SKM-1 (cell line): ENCODE results near the gene FKBP1B.
"Not testable (repeated sequence)": the region's sequence is repeated elsewhere in the genome, so short reads cannot be mapped to it uniquely, and the experiment has no call there.

Experiments
- DNase-seq: peaks from one replicate; lab custom pipeline; 2025; ENCODE audit not compliant: unreplicated experiment; lab: John Stamatoyannopoulos, UW

Gene FKBP1B

DNA sequence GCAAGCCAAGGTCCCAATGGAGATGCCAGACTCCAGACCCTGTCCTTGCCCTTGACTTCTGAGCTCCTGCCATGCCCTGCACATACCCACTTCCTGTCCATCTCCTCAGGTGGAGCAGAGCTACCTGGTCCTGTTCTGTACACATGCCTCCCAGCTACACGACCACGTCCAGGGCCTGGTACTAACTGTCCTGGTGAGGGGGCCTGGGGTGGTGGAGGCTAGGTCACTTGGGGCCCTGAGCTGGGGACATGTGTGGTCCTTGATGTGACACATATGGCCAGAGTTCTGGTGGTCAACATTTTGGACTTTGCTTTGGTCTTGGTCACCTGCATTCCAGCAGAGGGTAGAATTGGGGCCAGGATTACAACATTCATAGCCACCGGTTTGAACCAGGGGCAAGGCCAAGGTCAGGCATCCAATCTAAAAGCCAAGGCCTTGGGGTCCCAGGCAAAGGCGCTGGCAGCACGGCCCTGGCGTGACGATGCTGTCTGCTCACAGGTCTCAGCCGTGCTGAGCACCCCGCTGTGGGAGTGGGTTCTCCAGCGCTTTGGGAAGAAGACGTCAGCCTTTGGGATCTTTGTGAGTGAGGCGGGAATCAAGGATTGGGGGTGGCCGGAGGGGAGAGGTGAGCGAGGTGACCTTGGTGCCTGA, 27.1 kb upstream of the FKBP1B start:
- no peak for DNase-seq

DNA sequence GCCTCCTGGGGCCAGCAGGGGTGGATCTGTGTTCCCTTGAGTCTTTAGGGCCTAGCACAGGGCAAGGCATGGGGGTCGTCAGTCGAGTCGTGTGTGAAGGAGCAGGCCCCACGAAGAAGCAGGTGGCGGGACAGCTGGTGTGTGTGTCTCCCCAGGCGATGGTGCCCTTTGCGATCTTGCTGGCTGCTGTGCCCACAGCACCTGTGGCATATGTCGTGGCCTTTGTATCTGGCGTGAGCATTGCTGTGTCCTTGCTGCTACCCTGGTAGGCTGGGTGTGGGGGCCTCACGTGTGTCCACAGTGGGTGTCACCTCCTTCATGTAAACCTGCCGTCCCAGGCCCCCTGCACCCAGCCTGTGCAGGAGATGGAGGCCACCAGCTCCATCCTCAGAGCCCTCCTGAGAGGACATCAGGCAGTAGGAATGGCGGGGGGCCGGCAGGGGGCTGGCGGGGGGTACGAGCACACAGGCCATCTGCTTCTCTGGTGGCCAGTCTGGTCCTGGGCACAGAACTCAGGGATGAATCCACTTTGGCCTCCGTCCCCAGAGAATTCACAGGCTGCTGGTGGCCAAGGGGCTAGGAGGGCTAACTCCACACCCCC, 26.5 kb upstream of the FKBP1B start:
- DNase-seq: no peak

DNA sequence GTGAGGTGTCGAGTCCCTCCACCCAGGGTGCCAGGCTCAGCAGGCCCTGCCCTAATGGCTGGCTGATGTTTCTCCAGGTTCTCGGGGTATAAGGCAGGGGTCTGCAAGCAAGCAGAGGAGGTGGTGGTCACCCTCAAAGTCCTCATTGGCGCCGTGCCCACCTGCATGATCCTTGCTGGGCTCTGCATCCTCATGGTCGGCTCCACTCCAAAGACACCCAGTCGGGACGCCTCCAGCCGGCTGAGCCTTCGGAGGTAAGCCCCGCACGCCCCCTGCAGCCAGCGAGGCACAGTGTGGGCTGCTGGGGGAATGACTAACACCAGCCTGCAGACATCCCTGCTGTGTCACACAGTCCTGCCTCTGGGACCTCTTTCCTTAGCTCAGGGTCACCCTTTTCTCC, 25.5 kb upstream of the FKBP1B start:
- DNase-seq: no peak

DNA sequence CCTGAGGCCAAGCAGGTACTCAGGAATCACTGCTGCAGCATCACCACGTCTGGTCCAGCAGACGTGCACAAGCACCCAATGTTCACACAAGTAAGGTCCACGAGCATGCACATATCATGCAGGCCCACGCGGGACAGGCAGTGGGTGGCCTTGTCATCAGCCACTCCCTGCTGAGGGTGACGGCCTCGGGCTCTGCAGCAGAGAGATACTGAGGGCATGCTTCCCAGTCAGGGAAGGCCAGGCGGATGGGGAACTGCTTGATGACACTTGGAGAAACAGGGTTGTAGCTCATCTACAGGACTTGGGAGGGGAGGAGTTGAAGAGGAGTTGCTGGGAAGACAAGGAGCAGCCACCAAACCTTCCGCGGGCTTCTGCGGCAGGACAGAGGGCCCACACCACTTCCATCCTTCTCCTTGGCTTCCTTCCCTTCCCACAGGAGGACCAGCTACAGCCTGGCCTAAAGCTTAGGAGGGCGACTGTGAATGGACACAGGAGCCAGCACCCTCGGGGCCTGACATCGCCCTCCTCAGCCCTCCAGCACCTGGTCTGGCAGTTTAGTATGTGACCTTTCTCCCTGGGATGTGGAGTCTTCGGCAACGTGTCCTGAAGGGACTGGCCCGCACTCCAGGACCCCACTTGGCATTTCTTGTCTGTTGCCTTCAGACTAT, 24.4 kb upstream of the FKBP1B start:
- no peak for DNase-seq

DNA sequence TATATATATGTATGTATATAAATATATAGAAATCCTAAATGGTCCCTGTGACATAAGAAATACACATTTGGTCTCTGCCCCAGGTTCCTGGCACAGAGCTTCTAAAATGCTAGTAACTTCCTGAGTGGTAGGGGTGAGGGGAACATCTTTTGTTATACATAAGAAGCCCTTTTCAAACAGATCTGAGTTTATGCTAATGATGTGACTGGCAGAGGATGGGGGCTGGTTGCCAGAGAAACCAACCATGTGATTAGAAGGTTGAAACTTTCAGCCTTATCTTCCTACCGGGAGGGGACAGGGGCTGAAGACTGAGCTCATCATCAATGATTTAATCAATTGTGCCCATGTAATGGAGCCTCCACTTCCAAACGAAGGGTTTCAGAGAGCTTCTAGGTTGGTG, 23.3 kb upstream of the FKBP1B start:
- no peak for DNase-seq

DNA sequence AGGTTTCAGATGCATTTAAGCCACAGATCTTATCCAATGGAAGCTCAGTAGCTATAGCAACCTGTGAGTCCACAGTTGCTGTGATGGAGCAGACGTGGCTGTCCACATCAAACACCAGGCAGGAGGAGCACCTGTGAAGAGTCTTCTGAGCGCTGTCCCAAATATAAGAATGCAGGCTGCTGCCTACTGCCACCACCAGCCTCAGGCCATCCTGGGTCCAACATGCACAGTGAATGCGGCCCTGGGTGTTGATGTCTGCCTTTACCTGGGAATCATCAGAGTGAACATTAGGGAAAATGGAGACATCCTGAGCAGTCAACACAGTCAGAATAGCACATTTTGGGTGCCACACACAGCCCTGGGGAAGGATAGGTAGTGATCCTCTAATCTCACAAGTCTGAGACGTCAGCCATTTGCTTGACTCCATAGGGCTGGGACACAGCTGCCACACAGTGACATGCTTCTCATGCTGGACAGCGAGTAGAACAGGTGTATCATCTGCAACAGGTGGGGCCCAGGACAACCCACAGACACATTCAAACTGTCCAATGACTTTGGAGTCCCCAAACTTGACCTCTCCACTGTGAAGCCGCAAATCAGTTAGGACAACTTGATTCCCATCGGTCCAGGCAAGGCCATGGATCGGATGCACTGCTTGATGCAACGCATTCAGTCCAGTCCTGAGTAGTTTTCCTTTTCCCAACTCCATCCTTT, 10.6 kb upstream of the FKBP1B start:
- DNase-seq: no peak

DNA sequence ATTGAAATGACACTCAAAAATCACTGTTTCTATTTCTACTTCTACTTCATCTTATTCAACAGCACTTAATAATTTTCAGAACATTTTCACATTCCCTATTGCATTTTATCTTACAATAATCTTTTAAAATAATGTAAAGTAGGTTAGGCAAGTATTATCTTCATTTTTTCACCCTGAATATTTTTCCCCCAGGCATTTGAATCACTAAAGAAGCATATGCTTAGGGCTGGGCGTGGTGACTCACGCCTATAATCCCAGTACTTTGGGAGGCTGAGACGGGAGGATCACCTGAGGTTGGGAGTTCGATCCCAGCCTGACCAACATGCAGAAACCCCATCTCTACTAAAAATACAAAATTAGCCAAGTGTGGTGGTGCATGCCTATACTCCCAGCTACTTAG, 9.0 kb upstream of the FKBP1B start:
- DNase-seq: no peak

DNA sequence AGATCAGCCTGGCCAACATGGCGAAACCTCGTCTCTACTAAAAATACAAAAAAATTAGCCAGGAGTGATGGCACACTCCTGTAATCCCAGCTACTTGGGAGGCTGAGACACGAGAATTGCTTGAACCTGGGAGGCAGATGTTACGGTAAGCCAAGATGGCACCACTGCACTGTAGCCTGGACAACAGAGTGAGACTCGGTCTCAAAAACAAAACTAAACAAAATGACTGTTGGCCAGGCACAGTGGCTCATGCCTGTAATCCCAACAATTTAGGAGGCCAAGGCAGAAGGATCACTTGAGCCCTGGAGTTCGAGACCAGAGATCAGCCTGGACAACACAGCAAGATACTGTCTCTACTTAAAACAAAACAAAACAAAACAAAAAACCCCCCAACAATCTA, 6.4 kb upstream of the FKBP1B start:
- not testable (repeated sequence) for DNase-seq

DNA sequence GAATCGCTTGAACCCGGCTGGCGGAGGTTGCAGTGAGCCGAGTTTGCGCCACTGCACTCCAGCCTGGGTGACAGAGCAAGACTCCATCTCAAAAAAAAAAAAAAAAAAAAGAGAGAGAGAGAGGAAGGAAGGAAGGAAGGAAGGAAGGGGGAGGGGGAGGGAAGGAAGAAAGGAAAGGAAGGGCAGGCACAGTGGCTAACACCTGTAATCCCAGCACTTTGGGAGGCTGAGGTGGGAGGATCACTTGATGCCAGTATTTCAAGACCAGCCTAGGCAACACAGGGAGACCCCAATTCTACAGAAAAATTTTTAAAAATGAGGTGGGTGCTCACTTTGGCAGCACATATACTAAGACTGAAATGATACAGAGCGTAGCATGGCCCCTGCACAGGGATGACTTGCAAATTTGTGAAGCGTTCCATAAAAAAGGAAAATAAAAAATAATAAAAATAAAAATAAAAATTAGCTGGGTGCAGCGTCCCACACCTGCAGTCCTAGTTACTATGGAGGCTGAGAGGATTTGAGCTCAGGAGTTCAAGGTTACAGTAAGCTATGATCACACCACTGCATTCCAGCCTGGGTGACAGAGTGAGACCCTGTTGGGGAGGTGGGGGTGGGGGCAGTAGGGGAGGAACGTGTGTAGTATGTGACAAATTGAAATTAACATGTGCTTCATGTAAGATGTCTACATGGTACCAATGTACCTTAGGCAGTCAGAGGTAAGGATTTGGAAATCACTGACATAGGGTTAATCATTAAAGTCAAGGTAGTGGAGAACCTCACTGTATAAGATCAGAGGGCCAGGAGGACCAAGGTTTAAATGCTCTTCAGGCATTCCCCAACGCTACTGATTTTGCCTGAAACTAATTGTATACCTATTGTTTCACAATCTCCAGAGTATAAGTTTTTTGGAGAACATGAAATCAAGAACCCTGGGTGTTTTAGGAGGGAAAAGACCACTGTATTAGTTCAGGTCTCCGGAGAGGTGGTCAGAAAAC, 3.7 kb upstream of the FKBP1B start:
- DNase-seq: no peak

DNA sequence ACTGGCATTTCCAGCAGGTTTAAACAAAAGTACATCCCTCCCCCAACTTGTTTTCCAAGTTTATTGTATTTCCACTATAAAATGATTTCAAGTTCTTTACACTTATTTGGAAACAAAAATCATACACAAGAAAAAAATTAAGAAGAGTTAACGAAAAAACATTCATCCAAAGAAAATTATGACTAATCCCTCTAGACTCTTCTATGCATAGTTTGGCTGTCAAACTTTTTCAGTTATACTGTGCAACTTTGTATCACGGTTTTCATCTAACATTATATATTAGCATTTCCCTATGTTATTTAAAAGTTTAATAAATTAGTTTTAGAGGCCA, 3.0 kb upstream of the FKBP1B start:
- DNase-seq: no peak

DNA sequence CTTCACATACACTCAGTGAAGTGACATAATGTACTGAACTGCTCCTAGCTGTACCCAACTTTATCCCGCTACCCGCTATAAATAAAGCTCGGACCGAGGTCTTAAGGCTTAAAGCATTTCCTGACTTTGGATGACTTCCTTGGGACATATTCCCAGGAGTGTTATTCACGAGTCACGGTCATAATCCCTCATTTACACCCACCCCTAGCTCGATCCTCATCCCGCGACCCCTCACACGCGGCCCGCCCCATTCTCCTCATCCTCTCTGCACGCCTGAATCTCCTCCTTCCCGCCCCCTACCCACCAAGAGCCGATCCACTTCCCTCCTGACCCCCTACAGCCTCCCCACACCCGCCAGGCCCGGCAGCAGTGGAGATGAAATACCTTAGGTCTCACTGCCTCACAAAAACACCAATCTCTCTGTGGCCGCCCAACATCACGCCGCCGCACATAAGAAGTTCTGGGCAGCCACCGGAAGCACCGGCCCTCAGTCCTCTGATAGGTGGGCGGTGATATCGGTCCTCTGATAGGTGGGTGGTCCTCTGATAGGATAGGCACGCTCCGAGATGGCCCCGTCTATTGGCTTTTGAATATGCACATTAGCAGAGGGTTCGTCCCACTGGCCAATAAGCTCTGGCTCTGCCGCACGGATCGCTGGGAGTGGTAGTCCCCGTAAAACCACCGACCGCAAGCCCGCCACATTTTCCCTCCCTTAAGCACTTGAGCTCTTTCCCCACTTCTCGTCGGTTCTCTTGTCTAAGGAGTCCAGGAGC, 2.4 kb upstream of the FKBP1B start, which contains the start of gene WDCP:
TSS of gene WDCP (minus strand) at position 462 of the 773 bp plus-strand sequence. CDS start 7,897 bp downstream, outside the sequence.
- DNase-seq: peak; percentile 97

DNA sequence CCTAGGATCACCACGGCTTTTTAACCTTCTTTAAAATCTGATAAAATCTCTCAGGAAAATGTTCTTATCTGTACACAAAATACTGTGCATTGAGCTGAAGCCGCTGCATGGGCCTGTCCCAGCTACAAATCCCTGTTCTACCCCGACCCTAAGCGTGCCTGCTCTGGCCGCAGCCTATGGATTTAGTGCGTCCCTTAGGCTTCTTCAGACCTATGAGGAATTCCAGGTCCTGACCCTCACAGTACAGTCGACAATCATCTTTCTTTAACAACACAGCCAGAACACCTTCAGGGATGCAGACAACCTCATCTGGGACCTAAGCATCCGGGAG, 1.9 kb upstream of the FKBP1B start:
- DNase-seq: no peak

DNA sequence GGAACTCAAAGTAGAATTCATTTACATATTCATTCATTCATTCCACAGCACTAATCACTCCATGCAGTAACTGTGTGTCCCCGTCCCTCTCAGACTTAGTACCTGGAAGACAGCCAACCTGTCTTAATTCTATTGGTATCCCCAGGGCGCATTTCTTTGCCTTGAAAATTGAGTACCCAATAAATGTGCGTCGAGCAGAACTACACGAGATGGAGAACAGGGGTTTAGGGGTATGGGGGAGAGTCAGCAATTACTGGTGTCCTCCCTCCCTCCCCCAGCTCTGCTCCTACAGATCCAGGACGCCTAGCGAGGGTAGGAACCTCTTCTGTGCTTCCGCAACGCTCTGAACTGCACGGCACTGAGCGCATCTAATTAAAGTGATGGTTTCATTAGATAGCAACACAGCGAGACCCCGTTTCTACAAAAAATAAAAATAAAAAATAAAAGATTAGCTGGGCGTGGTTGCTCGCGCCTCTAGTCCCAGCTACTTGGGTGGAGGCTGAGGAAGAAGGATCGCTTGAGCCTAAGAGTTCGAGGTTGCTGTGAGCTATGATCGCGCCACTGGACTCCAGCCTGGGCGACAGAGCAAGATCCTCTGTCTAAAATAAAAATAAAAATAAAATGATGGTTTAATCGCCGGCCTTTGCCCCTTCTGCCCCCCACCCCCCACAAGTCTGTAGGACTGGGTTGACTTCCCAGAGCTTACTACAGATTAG, 614 bp upstream of the FKBP1B start:
- DNase-seq: no peak

DNA sequence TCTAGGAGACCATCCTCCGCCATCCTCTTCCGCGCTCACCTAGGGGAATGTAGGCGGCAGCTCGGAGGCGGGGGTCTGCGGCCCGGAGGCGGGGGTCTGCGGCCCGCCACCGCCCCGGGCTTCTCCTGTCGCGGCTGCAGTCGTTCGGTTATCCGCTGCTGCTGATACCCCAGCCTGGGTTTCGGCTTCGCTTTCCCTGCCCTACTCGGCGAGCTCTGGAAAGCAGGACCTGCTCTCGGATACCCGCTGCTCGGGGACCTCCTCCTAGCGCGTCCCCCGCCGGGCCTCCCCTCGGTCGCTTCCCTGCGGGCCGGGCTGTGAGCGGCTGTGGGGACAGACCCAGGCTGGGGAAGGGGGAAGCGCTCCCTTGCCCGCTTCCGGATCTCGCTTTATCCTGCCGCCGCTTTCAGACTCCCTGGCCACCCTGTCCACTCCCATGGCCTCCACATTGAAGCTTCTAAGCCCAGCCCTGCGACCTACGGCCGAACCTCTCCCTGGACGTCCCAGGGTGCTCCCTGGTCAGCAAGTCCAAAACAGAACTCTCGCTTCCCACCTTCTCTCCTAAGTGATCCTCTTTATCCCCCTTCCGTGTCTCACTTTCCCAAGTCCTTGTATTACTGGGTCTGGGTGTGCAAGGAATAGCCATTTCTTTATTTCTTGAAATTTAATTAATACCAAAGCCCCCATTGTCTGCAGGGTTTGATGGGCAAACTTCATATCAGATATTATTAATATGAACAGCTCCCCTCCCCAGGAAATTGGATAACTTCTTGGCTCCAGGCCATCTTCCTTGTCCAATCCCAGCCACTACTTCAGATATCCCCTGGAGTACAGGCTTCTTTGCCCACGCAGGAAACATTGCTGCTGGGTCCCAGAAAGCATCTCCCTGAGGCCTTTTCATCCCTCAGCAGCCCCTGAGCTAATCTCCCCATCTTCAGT, 769 bp downstream of the FKBP1B start:
- DNase-seq: no peak

DNA sequence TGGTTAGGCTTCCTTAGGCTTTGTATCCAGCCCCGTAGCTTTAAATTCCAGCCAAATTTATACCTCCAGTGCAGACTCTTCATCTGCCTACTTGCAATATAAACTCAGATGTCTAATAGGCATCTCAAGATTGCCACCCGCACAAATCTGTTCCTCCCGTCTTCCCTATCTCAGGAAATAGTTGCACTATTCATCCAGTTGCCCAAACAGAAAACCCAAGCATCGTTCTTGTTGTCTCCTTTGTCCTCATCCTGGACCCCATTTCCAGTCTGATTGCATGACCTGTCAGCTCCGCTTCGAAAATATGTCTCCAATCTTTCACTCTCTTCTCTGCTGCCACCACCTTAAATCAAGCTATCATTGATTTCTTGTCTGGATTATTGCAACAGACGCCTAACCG, 2.3 kb downstream of the FKBP1B start:
- DNase-seq: no peak

DNA sequence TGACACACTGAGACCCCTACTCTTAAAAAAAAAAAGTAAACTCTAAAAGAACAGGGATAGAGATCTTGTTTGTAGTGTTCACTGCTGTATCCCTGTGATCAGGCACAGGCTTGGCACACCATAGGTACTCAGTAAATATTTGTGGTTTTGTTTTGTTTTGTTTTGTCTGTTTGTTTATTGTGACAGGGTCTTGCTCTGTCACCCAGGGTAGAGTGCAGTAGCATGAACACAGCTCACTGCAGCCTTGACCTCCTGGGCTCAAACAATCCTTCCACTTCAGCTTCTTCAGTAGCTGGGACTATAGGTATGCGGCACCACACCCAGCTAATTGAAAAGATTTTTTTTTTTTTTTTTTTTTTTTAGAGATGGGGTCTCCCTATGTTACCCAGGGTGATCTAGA, 3.4 kb downstream of the FKBP1B start:
- DNase-seq: no peak

DNA sequence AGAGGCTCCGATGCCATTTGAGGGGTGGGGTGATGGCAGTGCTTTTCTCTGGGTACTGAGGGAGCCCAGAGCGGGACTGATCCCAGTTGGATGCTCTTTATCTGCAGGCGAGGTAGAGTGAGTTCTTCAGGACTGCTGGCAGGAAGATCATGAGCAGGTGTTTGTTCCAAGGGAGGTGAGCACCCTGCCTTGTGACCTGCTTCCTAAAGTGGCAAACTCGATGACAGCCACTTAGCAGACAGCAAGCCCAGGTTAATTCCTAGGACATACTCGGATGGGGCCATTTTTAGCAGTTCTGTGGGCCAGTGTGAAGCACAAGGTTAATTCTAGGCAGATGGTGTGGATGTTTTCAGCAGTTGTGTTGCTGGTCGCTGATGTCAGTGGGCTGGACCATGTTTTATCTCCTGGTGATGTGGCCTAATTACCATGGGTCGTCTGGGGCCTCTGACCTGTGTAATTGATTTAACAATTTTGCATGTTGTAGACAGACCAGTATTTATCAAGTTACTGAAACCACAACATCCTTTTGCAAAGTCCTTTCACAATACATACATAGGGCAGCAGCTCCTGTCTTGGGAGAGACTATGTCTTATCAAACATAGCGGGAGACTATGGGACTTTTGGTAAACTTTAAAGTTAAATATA, 4.9 kb downstream of the FKBP1B start:
- DNase-seq: no peak

DNA sequence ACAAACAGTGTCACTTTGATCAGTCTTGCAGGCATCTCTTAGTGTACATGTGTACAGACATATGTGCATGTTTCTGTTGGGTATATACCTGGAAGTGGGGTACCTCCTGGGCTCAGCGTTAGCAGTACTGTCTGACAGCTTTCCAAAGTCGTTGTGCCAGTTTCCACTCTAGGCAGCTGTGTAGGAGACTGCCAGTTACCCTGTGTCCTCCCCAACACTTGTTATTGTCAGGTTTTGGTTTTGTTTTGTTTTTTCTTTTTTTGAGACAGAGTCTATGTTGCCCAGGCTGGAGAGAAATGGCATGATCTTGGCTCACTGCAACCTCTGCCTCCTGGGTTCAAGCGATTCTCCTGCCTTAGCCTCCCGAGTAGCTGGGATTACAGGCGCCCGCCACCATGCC, 6.2 kb downstream of the FKBP1B start:
- DNase-seq: no peak
